WTC11 (cell line): ENCODE measurements around the gene ZFY. TPM values are rescaled to one million over a fixed set of nuclear protein-coding genes. Genes with fewer than 3 reads are reported as not detected.

Source experiments
- ATAC-seq: fragments of 200-7000 bp; cut with Tn5 transposase; 2 replicates; pipeline ENCODE4 v1.10.0; 2021; ENCODE audit warnings: mild to moderate bottlenecking, moderate library complexity
- CTCF ChIA-PET: fragments of 300-600 bp; sonication (Branson Sonifier 250); formaldehyde crosslinking; loops from one replicate; lab custom pipeline; 2021; ENCODE audit warnings: antibody characterized with exemption; lab: Charles Lee
- POLR2A ChIA-PET: fragments of 350-600 bp; sonication (Branson Sonifier 250); formaldehyde crosslinking; loops from one replicate; lab custom pipeline; 2021; ENCODE audit warnings: antibody characterized with exemption; lab: Charles Lee
- DNase-seq: peaks from one replicate; pipeline ENCODE4 v3.0.0; 2021; ENCODE audit warnings: low spot score
- H3K27ac Mint-ChIP-seq: 2 replicates; pipeline ENCODE4 v1.8.0; 2021; ENCODE audit warnings: mixed read lengths
- H3K27me3 Mint-ChIP-seq: 2 replicates; pipeline ENCODE4 v1.8.0; 2021; ENCODE audit warnings: low read depth, mild to moderate bottlenecking, moderate library complexity, mixed read lengths
- H3K36me3 Mint-ChIP-seq: 2 replicates; pipeline ENCODE4 v1.8.0; 2021; ENCODE audit warnings: mixed read lengths
- H3K4me1 Mint-ChIP-seq: 2 replicates; pipeline ENCODE4 v1.8.0; 2022; ENCODE audit warnings: mixed read lengths
- H3K4me3 Mint-ChIP-seq: 2 replicates; pipeline ENCODE4 v1.8.0; 2021; ENCODE audit warnings: mild to moderate bottlenecking, moderate library complexity, mixed read lengths
- H3K9me3 Mint-ChIP-seq: 2 replicates; pipeline ENCODE4 v1.8.0; 2021; ENCODE audit warnings: mixed read lengths
- AR ChIP-seq: fragments of 250-450 bp; sonication (Bioruptor Pico); IDR thresholded peaks from 2 replicates; pipeline ENCODE4 v1.9.0; 2021; ENCODE audit warnings: mild to moderate bottlenecking
- ATF3 ChIP-seq: sonication (generic); formaldehyde crosslinking; conservative IDR thresholded peaks from 2 replicates; pipeline ENCODE4 v1.8.1; 2022; ENCODE audit warnings: mild to moderate bottlenecking, missing genetic modification reagents
- CTCF ChIP-seq: fragments of 200-600 bp; IDR thresholded peaks from 2 replicates; pipeline ENCODE4 v1.8.0; 2022; ENCODE audit warnings: antibody characterized with exemption
- ESRRA ChIP-seq: sonication (generic); formaldehyde crosslinking; IDR thresholded peaks from 2 replicates; pipeline ENCODE4 v1.8.1; 2022; ENCODE audit warnings: mild to moderate bottlenecking, missing genetic modification reagents, borderline replicate concordance
- FOXP4 ChIP-seq: sonication (generic); formaldehyde crosslinking; IDR thresholded peaks from 2 replicates; pipeline ENCODE4 v1.8.0; 2022; ENCODE audit warnings: mild to moderate bottlenecking, missing genetic modification reagents
- GRHL2 ChIP-seq: fragments of 250-450 bp; sonication (Bioruptor Pico); IDR thresholded peaks from 2 replicates; pipeline ENCODE4 v1.8.0; 2022; ENCODE audit warnings: mild to moderate bottlenecking, moderate library complexity; ENCODE audit not compliant: insufficient replicate concordance, severe bottlenecking
- GTF2I ChIP-seq: fragments of 250-450 bp; sonication (Bioruptor Pico); conservative IDR thresholded peaks from 2 replicates; pipeline ENCODE4 v1.4.0; 2021; ENCODE audit warnings: mild to moderate bottlenecking
- NFATC4 ChIP-seq: fragments of 250-450 bp; sonication (Bioruptor Pico); IDR thresholded peaks from 2 replicates; pipeline ENCODE4 v1.9.0; 2021; ENCODE audit warnings: mild to moderate bottlenecking
- PREB ChIP-seq: sonication (generic); formaldehyde crosslinking; IDR thresholded peaks from 2 replicates; pipeline ENCODE4 v1.8.1; 2022; ENCODE audit warnings: mild to moderate bottlenecking, missing genetic modification reagents, moderate library complexity, borderline replicate concordance
- RORB ChIP-seq: fragments of 250-450 bp; sonication (Bioruptor Pico); IDR thresholded peaks from 2 replicates; pipeline ENCODE4 v1.9.0; 2021; ENCODE audit warnings: mild to moderate bottlenecking
- SMAD3 ChIP-seq: sonication (generic); formaldehyde crosslinking; IDR thresholded peaks from 2 replicates; pipeline ENCODE4 v1.8.0; 2022; ENCODE audit warnings: missing genetic modification reagents, mild to moderate bottlenecking, borderline replicate concordance
- SMAD4 ChIP-seq: sonication (generic); formaldehyde crosslinking; IDR thresholded peaks from 2 replicates; pipeline ENCODE4 v1.8.0; 2022; ENCODE audit warnings: mild to moderate bottlenecking, missing genetic modification reagents
- TP53 ChIP-seq: sonication (generic); formaldehyde crosslinking; IDR thresholded peaks from 2 replicates; pipeline ENCODE4 v1.8.1; 2023; ENCODE audit warnings: mild to moderate bottlenecking, missing genetic modification reagents
- USF1 ChIP-seq: sonication (generic); formaldehyde crosslinking; IDR thresholded peaks from 2 replicates; pipeline ENCODE4 v1.8.0; 2022; ENCODE audit warnings: mild to moderate bottlenecking, missing genetic modification reagents
- USF2 ChIP-seq: sonication (generic); formaldehyde crosslinking; IDR thresholded peaks from 2 replicates; pipeline ENCODE4 v1.8.1; 2023; ENCODE audit warnings: mild to moderate bottlenecking, missing genetic modification reagents, moderate library complexity
- ZNF138 ChIP-seq: sonication (generic); formaldehyde crosslinking; conservative IDR thresholded peaks from 2 replicates; pipeline ENCODE4 v1.8.1; 2022; ENCODE audit warnings: mild to moderate bottlenecking, moderate library complexity, missing genetic modification reagents
- ZNF232 ChIP-seq: sonication (generic); formaldehyde crosslinking; IDR thresholded peaks from 2 replicates; pipeline ENCODE4 v1.8.0; 2022; ENCODE audit warnings: mild to moderate bottlenecking, missing genetic modification reagents
- ZNF416 ChIP-seq: fragments of 250-450 bp; sonication (Bioruptor Pico); IDR thresholded peaks from 2 replicates; pipeline ENCODE4 v1.9.0; 2021; ENCODE audit warnings: mild to moderate bottlenecking, inconsistent platforms
- ZNF423 ChIP-seq: fragments of 250-450 bp; sonication (Bioruptor Pico); IDR thresholded peaks from 2 replicates; pipeline ENCODE4 v2.1.2; 2022; ENCODE audit warnings: mild to moderate bottlenecking, moderate library complexity
- ZNF425 ChIP-seq: fragments of 250-450 bp; sonication (Bioruptor Pico); conservative IDR thresholded peaks from 2 replicates; pipeline ENCODE4 v1.9.0; 2021; ENCODE audit warnings: mild to moderate bottlenecking
- ZSCAN18 ChIP-seq: fragments of 250-450 bp; sonication (Bioruptor Pico); IDR thresholded peaks from 2 replicates; pipeline ENCODE4 v2.1.2; 2022; ENCODE audit warnings: mild to moderate bottlenecking, moderate library complexity
- total RNA-seq: library from RNA; stranded (reverse); gene quantifications from 3 replicates; pipeline ENCODE4 v1.2.3, GENCODE V29; 2021

Gene ZFY
- total RNA-seq, 1 experiment from 2014 or later = 6.0 TPM

GRCh38 chrY:3002190-3002589 is 67.0 kb downstream of the ZFY start:
- no peak for TF ChIP-seq RORB (CRISPR knock-in tag)
- TF ChIP-seq NFATC4 (CRISPR knock-in tag) = no peak
- TF ChIP-seq ZNF425 (CRISPR knock-in tag) = no peak
- no peak for TF ChIP-seq TP53 (CRISPR knock-in tag)
- TF ChIP-seq AR (CRISPR knock-in tag) = no peak
- TF ChIP-seq ZNF232 (CRISPR knock-in tag) = no peak
- no peak for TF ChIP-seq ESRRA (CRISPR knock-in tag)
- no peak for TF ChIP-seq USF1
- no peak for TF ChIP-seq ZNF423
- no peak for TF ChIP-seq USF2 (CRISPR knock-in tag)
- no peak for TF ChIP-seq PREB (CRISPR knock-in tag)
- TF ChIP-seq GTF2I (CRISPR knock-in tag) = no peak
- TF ChIP-seq GRHL2 (CRISPR knock-in tag) = no peak
- TF ChIP-seq ATF3 (CRISPR knock-in tag) = no peak
- no peak for TF ChIP-seq SMAD3 (CRISPR knock-in tag)
- TF ChIP-seq, all 79 proteins: peak for 0
- H3K27ac Mint-ChIP-seq = peak overlapping the region; percentile 19; the same call in 1 of the 2 replicates
- H3K27me3 Mint-ChIP-seq = no peaks in the 10 kb centered on the region; the same call in 1 of the 2 replicates
- DNase-seq (no peak), ATAC-seq (no peak)
- CTCF ChIA-PET = no interaction called here
- H3K36me3 Mint-ChIP-seq = no peaks in the 10 kb centered on the region
- peaks cover 5% of the 10 kb centered on the region; the same call in 1 of the 2 replicates for H3K9me3 Mint-ChIP-seq
- POLR2A ChIA-PET = no interaction called here
- H3K4me3 Mint-ChIP-seq = no peak overlapping the region
- H3K4me1 Mint-ChIP-seq = peaks cover 33% of the 10 kb centered on the region

- H3K9me3 Mint-ChIP-seq = peaks cover 5% of the 10 kb centered on the region; the same call in 1 of the 2 replicates
- H3K27me3 Mint-ChIP-seq = no peaks in the 10 kb centered on the region; the same call in 1 of the 2 replicates
- DNase-seq (no peak), ATAC-seq (no peak)
- POLR2A ChIA-PET = no interaction called here
- H3K36me3 Mint-ChIP-seq = no peaks in the 10 kb centered on the region
- CTCF ChIA-PET = no interaction called here
- peaks cover 33% of the 10 kb centered on the region for H3K4me1 Mint-ChIP-seq
- H3K27ac Mint-ChIP-seq = peak overlapping the region; percentile 86
- peak overlapping the region; percentile 35 for H3K4me3 Mint-ChIP-seq
- TF ChIP-seq CTCF (no peak), FOXP4 (CRISPR knock-in tag) (no peak), ZSCAN18 (CRISPR knock-in tag) (no peak), ZNF416 (CRISPR knock-in tag) (no peak), SMAD4 (CRISPR knock-in tag) (no peak), ZNF138 (CRISPR knock-in tag) (no peak)
Observed at GRCh38 chrY:3002680-3003515, 67.7 kb downstream of the ZFY start.
